PC-9 (cell line): ENCODE measurements around the gene ATG4B.

Source experiments
- EZH2 ChIP-seq: fragments of 200-600 bp; sonication (generic); IDR thresholded peaks from 2 replicates; pipeline ENCODE4 v1.8.0; 2017; ENCODE audit warnings: antibody characterized with exemption, low read depth
- TF ChIP-seq, protein P1 (sequence below): fragments of 200-600 bp; sonication (generic); conservative IDR thresholded peaks from 2 replicates; pipeline ENCODE4 v1.6.1; 2017; ENCODE audit warnings: mixed run types, antibody characterized with exemption, mild to moderate bottlenecking, moderate library complexity

DNA sequence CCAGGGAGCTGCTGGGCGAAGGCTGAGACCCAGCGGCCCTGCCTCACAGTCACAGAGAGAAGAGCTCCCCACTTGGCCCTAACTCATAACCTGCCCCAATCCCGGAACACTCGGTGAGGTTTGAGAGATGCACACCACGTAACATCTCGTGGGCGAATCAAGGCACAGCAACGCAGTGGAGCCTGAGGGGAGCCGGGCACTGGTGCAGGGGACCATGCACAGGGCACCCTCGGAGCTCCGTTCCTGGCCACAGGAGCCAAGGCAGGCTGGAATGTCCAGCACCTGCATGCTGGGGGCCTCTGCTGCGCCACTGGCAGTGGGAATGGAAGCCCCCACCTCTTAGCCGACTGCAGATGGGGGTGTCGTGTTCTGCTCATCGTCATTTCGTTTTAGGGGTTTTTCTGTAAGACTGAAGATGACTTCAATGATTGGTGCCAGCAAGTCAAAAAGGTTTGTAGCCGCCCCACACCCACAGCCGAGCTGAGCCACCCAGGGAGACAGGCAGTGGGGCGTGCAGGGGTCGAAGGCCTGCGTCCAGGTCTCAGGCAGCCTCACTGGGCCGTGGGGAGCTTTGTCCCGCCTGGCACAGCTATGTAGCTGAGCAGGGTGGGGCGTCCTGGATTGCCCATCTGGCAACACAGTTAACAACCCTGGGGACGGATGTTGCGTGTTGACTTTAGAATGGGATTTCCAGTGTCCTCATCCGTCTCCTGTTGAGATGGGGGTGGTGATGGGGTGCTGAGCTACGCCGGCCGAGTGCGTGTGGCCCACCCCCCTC lies 33.0 kb downstream of the ATG4B start:
- TF ChIP-seq, protein P1, sequence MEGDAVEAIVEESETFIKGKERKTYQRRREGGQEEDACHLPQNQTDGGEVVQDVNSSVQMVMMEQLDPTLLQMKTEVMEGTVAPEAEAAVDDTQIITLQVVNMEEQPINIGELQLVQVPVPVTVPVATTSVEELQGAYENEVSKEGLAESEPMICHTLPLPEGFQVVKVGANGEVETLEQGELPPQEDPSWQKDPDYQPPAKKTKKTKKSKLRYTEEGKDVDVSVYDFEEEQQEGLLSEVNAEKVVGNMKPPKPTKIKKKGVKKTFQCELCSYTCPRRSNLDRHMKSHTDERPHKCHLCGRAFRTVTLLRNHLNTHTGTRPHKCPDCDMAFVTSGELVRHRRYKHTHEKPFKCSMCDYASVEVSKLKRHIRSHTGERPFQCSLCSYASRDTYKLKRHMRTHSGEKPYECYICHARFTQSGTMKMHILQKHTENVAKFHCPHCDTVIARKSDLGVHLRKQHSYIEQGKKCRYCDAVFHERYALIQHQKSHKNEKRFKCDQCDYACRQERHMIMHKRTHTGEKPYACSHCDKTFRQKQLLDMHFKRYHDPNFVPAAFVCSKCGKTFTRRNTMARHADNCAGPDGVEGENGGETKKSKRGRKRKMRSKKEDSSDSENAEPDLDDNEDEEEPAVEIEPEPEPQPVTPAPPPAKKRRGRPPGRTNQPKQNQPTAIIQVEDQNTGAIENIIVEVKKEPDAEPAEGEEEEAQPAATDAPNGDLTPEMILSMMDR: no peak
- TF ChIP-seq EZH2: no peak
